Endothelial cell (in vitro differentiated cells): ENCODE data around the gene ARMC9. TPM values are rescaled to one million over a fixed set of nuclear protein-coding genes. Genes with fewer than 3 reads are reported as not detected.

Experiments used
- DNase-seq: peaks from one replicate; pipeline ENCODE4 v3.0.0; 2021; ENCODE audit warnings: low spot score
- H3K27ac Mint-ChIP-seq: one replicate; pipeline ENCODE4 v1.8.0; 2021; ENCODE audit warnings: mixed read lengths, inconsistent platforms; ENCODE audit not compliant: unreplicated experiment
- H3K27me3 Mint-ChIP-seq: one replicate; pipeline ENCODE4 v1.8.0; 2021; ENCODE audit warnings: mild to moderate bottlenecking, moderate library complexity, mixed read lengths, inconsistent platforms; ENCODE audit not compliant: unreplicated experiment
- H3K36me3 Mint-ChIP-seq: one replicate; pipeline ENCODE4 v1.8.0; 2021; ENCODE audit warnings: mild to moderate bottlenecking, low read depth, mixed read lengths, inconsistent platforms; ENCODE audit not compliant: unreplicated experiment
- H3K4me1 Mint-ChIP-seq: one replicate; pipeline ENCODE4 v1.8.0; 2021; ENCODE audit warnings: mild to moderate bottlenecking, mixed read lengths, inconsistent platforms; ENCODE audit not compliant: unreplicated experiment
- H3K4me3 Mint-ChIP-seq: one replicate; pipeline ENCODE4 v1.8.0; 2021; ENCODE audit warnings: mild to moderate bottlenecking, mixed read lengths, inconsistent platforms; ENCODE audit not compliant: unreplicated experiment
- H3K9me3 Mint-ChIP-seq: one replicate; pipeline ENCODE4 v1.8.0; 2021; ENCODE audit warnings: mixed read lengths, inconsistent platforms; ENCODE audit not compliant: unreplicated experiment
- total RNA-seq: library from RNA; stranded (reverse); fragmentation: NEBNext Ultra II Directional; extraction: Animal tissue kit (Norgen Biotek cat#: 25700); gene quantifications from one replicate; pipeline ENCODE4 v1.2.1, GENCODE V29; 2021; ENCODE audit not compliant: unreplicated experiment
- TF ChIP-seq, protein P1 (sequence below): fragments of 200-600 bp; sonication (generic); IDR thresholded peaks from one replicate; pipeline ENCODE4 v1.5.0; 2021; ENCODE audit warnings: antibody characterized with exemption; ENCODE audit not compliant: unreplicated experiment

Gene ARMC9
- total RNA-seq, 1 donor from 2014 or later = 18.3 TPM

DNA sequence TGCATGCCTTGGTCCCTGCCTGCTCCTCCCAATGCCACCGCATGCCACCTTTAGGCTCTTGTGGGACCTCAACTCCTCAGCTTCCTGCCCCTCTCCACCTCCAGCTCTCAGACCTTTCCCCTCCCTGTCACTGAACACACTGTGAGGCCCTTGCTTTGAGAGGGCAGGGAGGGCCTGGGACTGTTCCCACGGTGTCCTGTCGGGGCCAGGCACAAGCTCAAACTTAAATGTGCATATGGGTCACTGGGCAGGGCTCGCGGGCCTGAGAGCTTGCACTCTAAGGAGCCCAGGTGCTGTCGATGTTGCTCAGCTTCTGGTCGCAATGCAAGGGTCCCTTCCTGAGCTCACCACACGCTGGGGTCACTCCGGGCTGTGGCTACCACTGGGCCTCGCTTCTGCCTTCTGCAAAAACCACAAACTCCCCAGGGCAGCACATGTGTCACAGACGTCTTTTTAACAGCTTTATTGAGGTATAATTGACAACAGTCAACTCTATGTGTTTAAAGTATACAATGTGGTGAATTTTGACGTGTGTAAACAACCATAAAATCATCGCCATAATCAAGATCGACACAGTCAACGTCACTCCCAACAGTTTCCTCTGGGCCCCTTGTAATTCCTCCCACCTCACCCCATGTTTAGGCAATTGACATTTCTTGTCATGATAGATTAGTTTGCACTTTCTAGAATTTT is 185.1 kb downstream of the ARMC9 start:
- H3K27ac Mint-ChIP-seq = no peak overlapping the region
- no peak for DNase-seq
- H3K9me3 Mint-ChIP-seq = no peaks in the 10 kb centered on the region
- H3K36me3 Mint-ChIP-seq = peaks cover 19% of the 10 kb centered on the region
- TF ChIP-seq, protein P1, sequence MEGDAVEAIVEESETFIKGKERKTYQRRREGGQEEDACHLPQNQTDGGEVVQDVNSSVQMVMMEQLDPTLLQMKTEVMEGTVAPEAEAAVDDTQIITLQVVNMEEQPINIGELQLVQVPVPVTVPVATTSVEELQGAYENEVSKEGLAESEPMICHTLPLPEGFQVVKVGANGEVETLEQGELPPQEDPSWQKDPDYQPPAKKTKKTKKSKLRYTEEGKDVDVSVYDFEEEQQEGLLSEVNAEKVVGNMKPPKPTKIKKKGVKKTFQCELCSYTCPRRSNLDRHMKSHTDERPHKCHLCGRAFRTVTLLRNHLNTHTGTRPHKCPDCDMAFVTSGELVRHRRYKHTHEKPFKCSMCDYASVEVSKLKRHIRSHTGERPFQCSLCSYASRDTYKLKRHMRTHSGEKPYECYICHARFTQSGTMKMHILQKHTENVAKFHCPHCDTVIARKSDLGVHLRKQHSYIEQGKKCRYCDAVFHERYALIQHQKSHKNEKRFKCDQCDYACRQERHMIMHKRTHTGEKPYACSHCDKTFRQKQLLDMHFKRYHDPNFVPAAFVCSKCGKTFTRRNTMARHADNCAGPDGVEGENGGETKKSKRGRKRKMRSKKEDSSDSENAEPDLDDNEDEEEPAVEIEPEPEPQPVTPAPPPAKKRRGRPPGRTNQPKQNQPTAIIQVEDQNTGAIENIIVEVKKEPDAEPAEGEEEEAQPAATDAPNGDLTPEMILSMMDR = no peak
- peaks cover 6% of the 10 kb centered on the region for H3K27me3 Mint-ChIP-seq
- no peaks in the 10 kb centered on the region for H3K4me1 Mint-ChIP-seq
- H3K4me3 Mint-ChIP-seq = no peak overlapping the region

DNA sequence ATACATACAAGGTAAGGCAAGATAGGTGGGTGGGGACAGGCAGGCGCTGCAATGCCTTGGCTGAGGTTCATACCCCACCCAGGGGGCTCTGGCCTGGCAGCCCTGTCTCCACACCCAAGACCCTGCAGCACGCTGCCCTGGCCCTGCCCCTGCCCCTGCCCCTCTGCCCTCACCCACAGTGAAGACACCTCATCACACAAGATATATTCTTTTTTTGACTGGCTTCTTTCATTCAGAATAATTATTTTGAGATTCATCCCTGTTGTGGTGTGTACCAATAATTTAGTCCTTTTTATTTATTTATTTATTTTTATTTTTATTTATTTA is 185.6 kb downstream of the ARMC9 start:
- no peak for DNase-seq
- TF ChIP-seq, protein P1 = no peak
- no peaks in the 10 kb centered on the region for H3K4me1 Mint-ChIP-seq
- H3K36me3 Mint-ChIP-seq = peaks cover 19% of the 10 kb centered on the region
- H3K9me3 Mint-ChIP-seq = no peaks in the 10 kb centered on the region
- H3K4me3 Mint-ChIP-seq = no peak overlapping the region
- no peak overlapping the region for H3K27ac Mint-ChIP-seq
- H3K27me3 Mint-ChIP-seq = peaks cover 8% of the 10 kb centered on the region

DNA sequence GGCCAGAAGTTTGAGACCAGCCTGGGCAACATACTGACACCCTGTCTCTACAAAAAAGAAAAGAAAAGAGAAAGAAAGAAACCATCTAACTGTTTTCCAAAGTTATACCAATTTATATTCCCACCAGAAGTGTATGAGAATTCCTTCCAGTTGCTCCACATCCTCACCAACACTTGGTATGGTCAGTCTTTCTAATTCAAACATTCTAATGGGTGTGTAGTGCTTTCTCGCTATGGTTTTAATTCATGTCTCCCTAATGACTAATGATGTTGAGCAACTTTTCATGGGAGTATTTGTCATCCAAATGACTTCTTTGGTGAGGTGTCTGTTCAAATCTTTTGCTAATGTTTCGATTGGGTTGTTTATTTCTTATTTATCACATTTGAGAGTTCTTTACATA is 186.5 kb downstream of the ARMC9 start:
- DNase-seq = no peak
- H3K4me1 Mint-ChIP-seq = no peaks in the 10 kb centered on the region
- H3K27ac Mint-ChIP-seq = no peak overlapping the region
- peaks cover 11% of the 10 kb centered on the region for H3K27me3 Mint-ChIP-seq
- peaks cover 19% of the 10 kb centered on the region for H3K36me3 Mint-ChIP-seq
- TF ChIP-seq, protein P1 = no peak
- H3K9me3 Mint-ChIP-seq = no peaks in the 10 kb centered on the region
- H3K4me3 Mint-ChIP-seq = peak overlapping the region; percentile 1

DNA sequence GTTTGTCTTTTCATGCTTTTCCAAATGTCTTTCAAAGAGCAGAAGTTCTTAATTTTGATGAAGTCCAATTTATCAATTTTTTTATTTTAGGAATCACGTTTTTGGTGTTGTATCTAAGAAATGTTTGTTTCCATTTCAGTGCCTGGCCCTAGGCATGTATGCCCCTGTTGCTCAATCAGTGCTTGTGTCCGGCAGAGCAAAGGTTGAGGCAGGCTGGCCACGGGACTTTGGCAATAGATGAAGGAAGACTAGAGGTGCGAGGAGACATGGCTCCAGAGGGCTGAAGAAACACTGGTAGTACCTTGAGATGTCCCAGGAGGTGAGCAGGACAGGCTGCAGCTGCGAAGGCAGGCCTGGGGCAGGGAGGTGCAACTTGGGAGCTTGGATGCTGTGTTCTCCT is 187.0 kb downstream of the ARMC9 start:
- H3K9me3 Mint-ChIP-seq = no peaks in the 10 kb centered on the region
- no peak for DNase-seq
- peak overlapping the region; percentile 1 for H3K4me3 Mint-ChIP-seq
- TF ChIP-seq, protein P1 = no peak
- H3K27ac Mint-ChIP-seq = no peak overlapping the region
- H3K27me3 Mint-ChIP-seq = peaks cover 11% of the 10 kb centered on the region
- peaks cover 19% of the 10 kb centered on the region for H3K36me3 Mint-ChIP-seq
- H3K4me1 Mint-ChIP-seq = no peaks in the 10 kb centered on the region

DNA sequence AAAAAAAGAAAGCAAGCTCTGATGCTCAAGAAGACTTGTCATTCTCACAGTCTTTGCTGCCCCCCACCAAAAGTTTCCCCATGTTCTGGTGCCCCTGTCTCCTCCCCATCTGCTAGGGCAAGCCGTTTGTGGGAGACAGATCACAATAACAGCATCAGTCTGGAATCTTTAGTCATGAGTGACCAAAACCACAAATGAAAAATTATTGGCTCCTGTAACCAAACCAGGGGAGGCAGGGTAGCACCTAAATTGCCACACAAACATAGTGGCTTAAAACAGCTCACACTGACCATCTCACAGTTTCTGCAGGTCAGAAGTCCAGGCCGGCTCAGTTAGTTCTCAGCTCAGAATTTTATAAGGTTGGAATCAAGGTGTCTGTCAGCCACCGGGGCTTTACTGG is 188.0 kb downstream of the ARMC9 start:
- DNase-seq = no peak
- peaks cover 19% of the 10 kb centered on the region for H3K36me3 Mint-ChIP-seq
- no peak overlapping the region for H3K4me3 Mint-ChIP-seq
- peaks cover under 1% of the 10 kb centered on the region for H3K4me1 Mint-ChIP-seq
- H3K27ac Mint-ChIP-seq = no peak overlapping the region
- peaks cover 13% of the 10 kb centered on the region for H3K27me3 Mint-ChIP-seq
- TF ChIP-seq, protein P1 = no peak
- H3K9me3 Mint-ChIP-seq = no peaks in the 10 kb centered on the region
